ENCODE results near the gene SYS1. TPM values are rescaled to one million over a fixed set of nuclear protein-coding genes. Genes with fewer than 3 reads are reported as not detected.

The SYS1 gene
- total and polyA plus RNA-seq, 2 experiments from 2014 or later, result 7.9 to 21.5 TPM

DNA sequence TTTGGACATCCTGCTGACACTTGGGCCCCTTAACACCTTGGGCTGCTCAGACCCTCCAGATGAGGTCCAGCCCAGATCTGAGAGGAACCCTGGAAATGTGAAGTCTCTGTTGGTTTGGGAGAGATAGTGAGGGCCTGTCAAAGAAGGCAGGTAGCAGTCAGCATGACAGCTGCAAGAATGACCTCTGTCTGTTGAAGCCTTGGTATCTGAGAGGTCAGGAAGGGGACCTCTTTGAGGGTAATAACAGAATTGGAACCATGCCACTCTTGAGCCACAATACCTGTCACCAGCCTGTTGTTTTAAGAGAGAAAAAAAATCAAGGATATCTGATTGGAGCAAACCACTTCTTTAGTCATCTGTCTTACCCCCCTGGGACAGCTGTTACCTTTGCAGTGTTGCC lies 4.2 kb downstream of the SYS1 start:
- no peaks in the 10 kb centered on the region for H3K36me3 ChIP-seq (ENCODE audit: insufficient read depth)
- H3F3A ChIP-seq (replicated peaks; ENCODE audit: low read depth), result no peaks in the 10 kb centered on the region
- no peaks in the 10 kb centered on the region for H3K9me2 ChIP-seq (ENCODE audit: insufficient read depth)
- no peak overlapping the region for H3K4me2 ChIP-seq
- no peak overlapping the region for H3K27ac Mint-ChIP-seq
- H4K20me1 ChIP-seq (replicated peaks; ENCODE audit: insufficient read depth), result 0 out of 2 replicates have a peak, but pooled peaks cover 9% of the 10 kb centered on the region
- H3K4me3 Mint-ChIP-seq, result no peak overlapping the region
- H3K27me3 ChIP-seq (ENCODE audit: insufficient read depth), result 0 out of 2 replicates have a peak, but pooled peaks cover 4% of the 10 kb centered on the region
- peaks cover 8% of the 10 kb centered on the region for H3K4me1 Mint-ChIP-seq
- no peak overlapping the region for H3K27ac ChIP-seq (ENCODE audit: low read depth)
- DNase-seq (ENCODE audit: low spot score) (no peak), ATAC-seq (no peak)
- no peak overlapping the region for H3K4me3 ChIP-seq
- peaks cover 7% of the 10 kb centered on the region for H3K27me3 Mint-ChIP-seq (ENCODE audit: insufficient read depth, low read depth, poor library complexity)
- TF ChIP-seq, protein P1, sequence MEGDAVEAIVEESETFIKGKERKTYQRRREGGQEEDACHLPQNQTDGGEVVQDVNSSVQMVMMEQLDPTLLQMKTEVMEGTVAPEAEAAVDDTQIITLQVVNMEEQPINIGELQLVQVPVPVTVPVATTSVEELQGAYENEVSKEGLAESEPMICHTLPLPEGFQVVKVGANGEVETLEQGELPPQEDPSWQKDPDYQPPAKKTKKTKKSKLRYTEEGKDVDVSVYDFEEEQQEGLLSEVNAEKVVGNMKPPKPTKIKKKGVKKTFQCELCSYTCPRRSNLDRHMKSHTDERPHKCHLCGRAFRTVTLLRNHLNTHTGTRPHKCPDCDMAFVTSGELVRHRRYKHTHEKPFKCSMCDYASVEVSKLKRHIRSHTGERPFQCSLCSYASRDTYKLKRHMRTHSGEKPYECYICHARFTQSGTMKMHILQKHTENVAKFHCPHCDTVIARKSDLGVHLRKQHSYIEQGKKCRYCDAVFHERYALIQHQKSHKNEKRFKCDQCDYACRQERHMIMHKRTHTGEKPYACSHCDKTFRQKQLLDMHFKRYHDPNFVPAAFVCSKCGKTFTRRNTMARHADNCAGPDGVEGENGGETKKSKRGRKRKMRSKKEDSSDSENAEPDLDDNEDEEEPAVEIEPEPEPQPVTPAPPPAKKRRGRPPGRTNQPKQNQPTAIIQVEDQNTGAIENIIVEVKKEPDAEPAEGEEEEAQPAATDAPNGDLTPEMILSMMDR (conservative IDR thresholded peaks at IDR 0.05; ENCODE audit: low read depth in 2 of 2), result no peak
- TF ChIP-seq, protein P2, sequence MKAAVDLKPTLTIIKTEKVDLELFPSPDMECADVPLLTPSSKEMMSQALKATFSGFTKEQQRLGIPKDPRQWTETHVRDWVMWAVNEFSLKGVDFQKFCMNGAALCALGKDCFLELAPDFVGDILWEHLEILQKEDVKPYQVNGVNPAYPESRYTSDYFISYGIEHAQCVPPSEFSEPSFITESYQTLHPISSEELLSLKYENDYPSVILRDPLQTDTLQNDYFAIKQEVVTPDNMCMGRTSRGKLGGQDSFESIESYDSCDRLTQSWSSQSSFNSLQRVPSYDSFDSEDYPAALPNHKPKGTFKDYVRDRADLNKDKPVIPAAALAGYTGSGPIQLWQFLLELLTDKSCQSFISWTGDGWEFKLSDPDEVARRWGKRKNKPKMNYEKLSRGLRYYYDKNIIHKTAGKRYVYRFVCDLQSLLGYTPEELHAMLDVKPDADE (IDR thresholded peaks at IDR 0.05), result no peak
- TF ChIP-seq NANOG (IDR thresholded peaks at IDR 0.05; ENCODE audit: borderline replicate concordance) (no peak), ZNF114 (CRISPR knock-in tag; IDR thresholded peaks at IDR 0.05) (no peak), POLR2AphosphoS5 (IDR thresholded peaks at IDR 0.05; ENCODE audit: low read depth) (no peak), ZNF331 (CRISPR knock-in tag; IDR thresholded peaks at IDR 0.05; ENCODE audit: low read depth) (no peak), EZH2phosphoT487 (IDR thresholded peaks at IDR 0.05; ENCODE audit: unreplicated experiment) (no peak), STAT1 (IDR thresholded peaks at IDR 0.05; ENCODE audit: unreplicated experiment) (no peak), EZH2 (IDR thresholded peaks at IDR 0.05; ENCODE audit: low read depth, unreplicated experiment) (no peak), JUNB (IDR thresholded peaks at IDR 0.05; ENCODE audit: unreplicated experiment) (no peak), CREB1 (CRISPR knock-in tag; IDR thresholded peaks at IDR 0.05; ENCODE audit: low read depth) (no peak)
- TF ChIP-seq, protein P3, sequence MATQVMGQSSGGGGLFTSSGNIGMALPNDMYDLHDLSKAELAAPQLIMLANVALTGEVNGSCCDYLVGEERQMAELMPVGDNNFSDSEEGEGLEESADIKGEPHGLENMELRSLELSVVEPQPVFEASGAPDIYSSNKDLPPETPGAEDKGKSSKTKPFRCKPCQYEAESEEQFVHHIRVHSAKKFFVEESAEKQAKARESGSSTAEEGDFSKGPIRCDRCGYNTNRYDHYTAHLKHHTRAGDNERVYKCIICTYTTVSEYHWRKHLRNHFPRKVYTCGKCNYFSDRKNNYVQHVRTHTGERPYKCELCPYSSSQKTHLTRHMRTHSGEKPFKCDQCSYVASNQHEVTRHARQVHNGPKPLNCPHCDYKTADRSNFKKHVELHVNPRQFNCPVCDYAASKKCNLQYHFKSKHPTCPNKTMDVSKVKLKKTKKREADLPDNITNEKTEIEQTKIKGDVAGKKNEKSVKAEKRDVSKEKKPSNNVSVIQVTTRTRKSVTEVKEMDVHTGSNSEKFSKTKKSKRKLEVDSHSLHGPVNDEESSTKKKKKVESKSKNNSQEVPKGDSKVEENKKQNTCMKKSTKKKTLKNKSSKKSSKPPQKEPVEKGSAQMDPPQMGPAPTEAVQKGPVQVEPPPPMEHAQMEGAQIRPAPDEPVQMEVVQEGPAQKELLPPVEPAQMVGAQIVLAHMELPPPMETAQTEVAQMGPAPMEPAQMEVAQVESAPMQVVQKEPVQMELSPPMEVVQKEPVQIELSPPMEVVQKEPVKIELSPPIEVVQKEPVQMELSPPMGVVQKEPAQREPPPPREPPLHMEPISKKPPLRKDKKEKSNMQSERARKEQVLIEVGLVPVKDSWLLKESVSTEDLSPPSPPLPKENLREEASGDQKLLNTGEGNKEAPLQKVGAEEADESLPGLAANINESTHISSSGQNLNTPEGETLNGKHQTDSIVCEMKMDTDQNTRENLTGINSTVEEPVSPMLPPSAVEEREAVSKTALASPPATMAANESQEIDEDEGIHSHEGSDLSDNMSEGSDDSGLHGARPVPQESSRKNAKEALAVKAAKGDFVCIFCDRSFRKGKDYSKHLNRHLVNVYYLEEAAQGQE (IDR thresholded peaks at IDR 0.05; ENCODE audit: unreplicated experiment), result no peak
- TF ChIP-seq, protein P4, sequence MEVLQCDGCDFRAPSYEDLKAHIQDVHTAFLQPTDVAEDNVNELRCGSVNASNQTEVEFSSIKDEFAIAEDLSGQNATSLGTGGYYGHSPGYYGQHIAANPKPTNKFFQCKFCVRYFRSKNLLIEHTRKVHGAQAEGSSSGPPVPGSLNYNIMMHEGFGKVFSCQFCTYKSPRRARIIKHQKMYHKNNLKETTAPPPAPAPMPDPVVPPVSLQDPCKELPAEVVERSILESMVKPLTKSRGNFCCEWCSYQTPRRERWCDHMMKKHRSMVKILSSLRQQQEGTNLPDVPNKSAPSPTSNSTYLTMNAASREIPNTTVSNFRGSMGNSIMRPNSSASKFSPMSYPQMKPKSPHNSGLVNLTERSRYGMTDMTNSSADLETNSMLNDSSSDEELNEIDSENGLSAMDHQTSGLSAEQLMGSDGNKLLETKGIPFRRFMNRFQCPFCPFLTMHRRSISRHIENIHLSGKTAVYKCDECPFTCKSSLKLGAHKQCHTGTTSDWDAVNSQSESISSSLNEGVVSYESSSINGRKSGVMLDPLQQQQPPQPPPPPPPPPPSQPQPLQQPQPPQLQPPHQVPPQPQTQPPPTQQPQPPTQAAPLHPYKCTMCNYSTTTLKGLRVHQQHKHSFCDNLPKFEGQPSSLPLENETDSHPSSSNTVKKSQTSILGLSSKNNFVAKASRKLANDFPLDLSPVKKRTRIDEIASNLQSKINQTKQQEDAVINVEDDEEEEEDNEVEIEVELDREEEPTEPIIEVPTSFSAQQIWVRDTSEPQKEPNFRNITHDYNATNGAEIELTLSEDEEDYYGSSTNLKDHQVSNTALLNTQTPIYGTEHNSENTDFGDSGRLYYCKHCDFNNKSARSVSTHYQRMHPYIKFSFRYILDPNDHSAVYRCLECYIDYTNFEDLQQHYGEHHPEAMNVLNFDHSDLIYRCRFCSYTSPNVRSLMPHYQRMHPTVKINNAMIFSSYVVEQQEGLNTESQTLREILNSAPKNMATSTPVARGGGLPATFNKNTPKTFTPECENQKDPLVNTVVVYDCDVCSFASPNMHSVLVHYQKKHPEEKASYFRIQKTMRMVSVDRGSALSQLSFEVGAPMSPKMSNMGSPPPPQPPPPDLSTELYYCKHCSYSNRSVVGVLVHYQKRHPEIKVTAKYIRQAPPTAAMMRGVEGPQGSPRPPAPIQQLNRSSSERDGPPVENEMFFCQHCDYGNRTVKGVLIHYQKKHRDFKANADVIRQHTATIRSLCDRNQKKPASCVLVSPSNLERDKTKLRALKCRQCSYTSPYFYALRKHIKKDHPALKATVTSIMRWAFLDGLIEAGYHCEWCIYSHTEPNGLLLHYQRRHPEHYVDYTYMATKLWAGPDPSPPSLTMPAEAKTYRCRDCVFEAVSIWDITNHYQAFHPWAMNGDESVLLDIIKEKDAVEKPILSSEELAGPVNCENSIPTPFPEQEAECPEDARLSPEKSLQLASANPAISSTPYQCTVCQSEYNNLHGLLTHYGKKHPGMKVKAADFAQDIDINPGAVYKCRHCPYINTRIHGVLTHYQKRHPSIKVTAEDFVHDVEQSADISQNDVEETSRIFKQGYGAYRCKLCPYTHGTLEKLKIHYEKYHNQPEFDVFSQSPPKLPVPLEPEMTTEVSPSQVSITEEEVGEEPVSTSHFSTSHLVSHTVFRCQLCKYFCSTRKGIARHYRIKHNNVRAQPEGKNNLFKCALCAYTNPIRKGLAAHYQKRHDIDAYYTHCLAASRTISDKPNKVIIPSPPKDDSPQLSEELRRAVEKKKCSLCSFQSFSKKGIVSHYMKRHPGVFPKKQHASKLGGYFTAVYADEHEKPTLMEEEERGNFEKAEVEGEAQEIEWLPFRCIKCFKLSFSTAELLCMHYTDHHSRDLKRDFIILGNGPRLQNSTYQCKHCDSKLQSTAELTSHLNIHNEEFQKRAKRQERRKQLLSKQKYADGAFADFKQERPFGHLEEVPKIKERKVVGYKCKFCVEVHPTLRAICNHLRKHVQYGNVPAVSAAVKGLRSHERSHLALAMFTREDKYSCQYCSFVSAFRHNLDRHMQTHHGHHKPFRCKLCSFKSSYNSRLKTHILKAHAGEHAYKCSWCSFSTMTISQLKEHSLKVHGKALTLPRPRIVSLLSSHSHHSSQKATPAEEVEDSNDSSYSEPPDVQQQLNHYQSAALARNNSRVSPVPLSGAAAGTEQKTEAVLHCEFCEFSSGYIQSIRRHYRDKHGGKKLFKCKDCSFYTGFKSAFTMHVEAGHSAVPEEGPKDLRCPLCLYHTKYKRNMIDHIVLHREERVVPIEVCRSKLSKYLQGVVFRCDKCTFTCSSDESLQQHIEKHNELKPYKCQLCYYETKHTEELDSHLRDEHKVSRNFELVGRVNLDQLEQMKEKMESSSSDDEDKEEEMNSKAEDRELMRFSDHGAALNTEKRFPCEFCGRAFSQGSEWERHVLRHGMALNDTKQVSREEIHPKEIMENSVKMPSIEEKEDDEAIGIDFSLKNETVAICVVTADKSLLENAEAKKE (CRISPR knock-in tag; IDR thresholded peaks at IDR 0.05), result no peak
- H3K36me3 Mint-ChIP-seq (ENCODE audit: low read depth), result peaks cover 15% of the 10 kb centered on the region; the same call in 2 of the 3 replicates
- peaks cover 14% of the 10 kb centered on the region for H3K79me2 ChIP-seq (replicated peaks; ENCODE audit: insufficient read depth)
- H2AFZ ChIP-seq, result no peak overlapping the region
- no peaks in the 10 kb centered on the region for H3K9me3 Mint-ChIP-seq
- H3K4me1 ChIP-seq (ENCODE audit: insufficient read depth), result peaks cover 6% of the 10 kb centered on the region
